Measurements from ENCODE around the gene REC114.

GRCh38 chr15:73414876-73415275 lies 28.1 kb upstream of the REC114 start:
- no peak for TF ChIP-seq CTCF (optimal IDR thresholded peaks at IDR 0.05 in 1 of 3, IDR thresholded peaks at IDR 0.05 in 1 of 3, conservative IDR thresholded peaks at IDR 0.05 in 1 of 3; ENCODE audit: extremely low read depth in 1 of 3, insufficient read depth in 2 of 3, low read length in 3 of 3)
- no peak for TF ChIP-seq EZH2 (IDR thresholded peaks at IDR 0.05; ENCODE audit: low read length)
